GM12878 (cell line): ENCODE data around the gene SNX32.

Experiments used
- CHD2 ChIP-seq: IDR thresholded peaks from 2 replicates; pipeline ENCODE4 v1.6.1; 2011; ENCODE audit warnings: low read depth, low read length, improper control_type of control experiment, borderline replicate concordance
- JUNB ChIP-seq: IDR thresholded peaks from 2 replicates; pipeline ENCODE4 v1.6.1; 2016; ENCODE audit warnings: antibody characterized with exemption, mild to moderate bottlenecking
- JUND ChIP-seq: IDR thresholded peaks from 2 replicates; pipeline ENCODE4 v1.6.1; 2012; ENCODE audit warnings: low read depth, mild to moderate bottlenecking, low read length, improper control_type of control experiment, moderate library complexity
- TF ChIP-seq, protein P1 (sequence below), 3 experiments: IDR thresholded peaks in 2 of 3; conservative IDR thresholded peaks in 1 of 3; 2 replicates each; pipeline ENCODE4 v1.5.1; 2011; ENCODE audit warnings: low read depth in 3 of 3, low read length in 3 of 3, mild to moderate bottlenecking in 3 of 3, control low read depth in 2 of 3, moderate library complexity in 2 of 3, inconsistent platforms in 1 of 3, mixed read lengths in 1 of 3; ENCODE audit not compliant: control insufficient read depth in 2 of 3, insufficient read depth in 1 of 3; ENCODE audit errors: extremely low read depth in 1 of 3

DNA sequence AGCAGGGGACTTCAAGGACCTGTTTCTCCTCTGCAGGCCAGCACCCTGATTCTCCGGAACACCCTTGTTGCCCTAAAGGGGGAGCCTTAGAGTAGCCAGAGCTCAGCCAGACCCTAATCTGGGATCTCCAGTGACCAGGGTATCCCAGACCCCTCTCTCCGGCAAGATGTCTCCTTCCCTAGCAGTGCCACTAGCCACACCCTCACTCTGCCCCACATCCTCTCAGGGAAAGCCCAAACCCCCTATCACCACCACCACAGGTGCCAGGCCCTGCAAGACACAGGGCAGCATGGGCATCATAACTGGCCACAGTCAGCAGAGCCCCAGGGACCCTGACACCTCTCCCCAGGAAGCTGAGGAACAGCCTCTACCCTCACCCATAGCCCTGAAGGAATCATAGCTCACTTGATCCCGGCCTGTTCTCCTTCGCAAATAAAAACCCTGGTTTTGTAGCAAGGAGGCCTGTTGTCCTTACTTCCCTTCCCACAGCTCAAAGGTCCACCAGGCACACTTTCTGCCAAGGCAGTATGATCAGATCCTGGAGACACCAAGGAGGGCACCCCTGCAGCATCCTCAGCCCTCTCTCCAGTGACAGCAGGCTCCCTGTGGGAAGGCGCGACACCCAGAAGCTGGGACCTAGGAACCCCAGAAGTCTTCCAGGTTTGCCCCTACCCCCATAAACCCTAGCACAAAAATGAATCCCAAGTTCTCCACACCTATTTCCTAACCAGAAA is 19.6 kb downstream of the SNX32 start:
- TF ChIP-seq JUNB (no peak), CHD2 (no peak), JUND (no peak)
- TF ChIP-seq, protein P1, sequence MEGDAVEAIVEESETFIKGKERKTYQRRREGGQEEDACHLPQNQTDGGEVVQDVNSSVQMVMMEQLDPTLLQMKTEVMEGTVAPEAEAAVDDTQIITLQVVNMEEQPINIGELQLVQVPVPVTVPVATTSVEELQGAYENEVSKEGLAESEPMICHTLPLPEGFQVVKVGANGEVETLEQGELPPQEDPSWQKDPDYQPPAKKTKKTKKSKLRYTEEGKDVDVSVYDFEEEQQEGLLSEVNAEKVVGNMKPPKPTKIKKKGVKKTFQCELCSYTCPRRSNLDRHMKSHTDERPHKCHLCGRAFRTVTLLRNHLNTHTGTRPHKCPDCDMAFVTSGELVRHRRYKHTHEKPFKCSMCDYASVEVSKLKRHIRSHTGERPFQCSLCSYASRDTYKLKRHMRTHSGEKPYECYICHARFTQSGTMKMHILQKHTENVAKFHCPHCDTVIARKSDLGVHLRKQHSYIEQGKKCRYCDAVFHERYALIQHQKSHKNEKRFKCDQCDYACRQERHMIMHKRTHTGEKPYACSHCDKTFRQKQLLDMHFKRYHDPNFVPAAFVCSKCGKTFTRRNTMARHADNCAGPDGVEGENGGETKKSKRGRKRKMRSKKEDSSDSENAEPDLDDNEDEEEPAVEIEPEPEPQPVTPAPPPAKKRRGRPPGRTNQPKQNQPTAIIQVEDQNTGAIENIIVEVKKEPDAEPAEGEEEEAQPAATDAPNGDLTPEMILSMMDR (IDR thresholded peaks at IDR 0.05 in 2 of 3, conservative IDR thresholded peaks at IDR 0.05 in 1 of 3; ENCODE audit: control insufficient read depth in 2 of 3, extremely low read depth in 1 of 3, insufficient read depth in 1 of 3, low read depth in 3 of 3, low read length in 3 of 3): 0 out of 6 replicates have a peak, but pooled peaks of 1 of the 3 experiments have one; percentile 2
